SHP77 (cell line): ENCODE results near the gene TYW3.
A peak's percentile ranks its signal among the peaks of the same experiment; 100 is the strongest.

Experiments
- DNase-seq, 2 experiments: peaks; one replicate each; lab custom pipeline; 2025; lab: John Stamatoyannopoulos, UW

Gene TYW3, protein sequence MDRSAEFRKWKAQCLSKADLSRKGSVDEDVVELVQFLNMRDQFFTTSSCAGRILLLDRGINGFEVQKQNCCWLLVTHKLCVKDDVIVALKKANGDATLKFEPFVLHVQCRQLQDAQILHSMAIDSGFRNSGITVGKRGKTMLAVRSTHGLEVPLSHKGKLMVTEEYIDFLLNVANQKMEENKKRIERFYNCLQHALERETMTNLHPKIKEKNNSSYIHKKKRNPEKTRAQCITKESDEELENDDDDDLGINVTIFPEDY

GRCh38 chr1:74732960-74733603 lies at the start of gene TYW3, which contains the start of gene CRYZ:
TYW3 (plus strand) TSS chr1:74733152; CDS start chr1:74733245, 93 bp downstream.
CRYZ (minus strand) TSS chr1:74733050; CDS start chr1:74724821, 8,229 bp downstream.
- peak; percentile 85 to 88 for DNase-seq

- DNase-seq, result no peak
Measured at GRCh38 chr1:74683656-74684055, 49.3 kb upstream of the TYW3 start.

DNA sequence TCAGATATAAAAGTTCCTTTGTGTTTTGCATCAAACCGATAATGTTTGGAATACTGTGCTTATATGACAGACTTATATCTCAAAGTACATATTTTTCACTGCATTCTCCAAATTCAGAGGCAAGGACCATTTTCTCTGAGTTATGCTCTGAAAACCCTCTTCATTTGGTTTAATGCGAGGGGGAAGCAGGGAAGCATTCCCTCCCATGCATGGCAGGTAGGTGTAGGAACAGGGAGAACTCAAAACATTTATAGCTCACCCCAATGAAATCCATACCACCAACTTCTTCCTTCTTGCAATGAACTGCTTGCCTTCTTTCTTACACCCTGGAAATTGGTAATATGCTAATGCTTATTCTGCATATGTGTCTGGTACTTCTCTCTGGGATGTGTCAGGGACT lies 48.7 kb upstream of the TYW3 start:
- no peak for DNase-seq

DNA sequence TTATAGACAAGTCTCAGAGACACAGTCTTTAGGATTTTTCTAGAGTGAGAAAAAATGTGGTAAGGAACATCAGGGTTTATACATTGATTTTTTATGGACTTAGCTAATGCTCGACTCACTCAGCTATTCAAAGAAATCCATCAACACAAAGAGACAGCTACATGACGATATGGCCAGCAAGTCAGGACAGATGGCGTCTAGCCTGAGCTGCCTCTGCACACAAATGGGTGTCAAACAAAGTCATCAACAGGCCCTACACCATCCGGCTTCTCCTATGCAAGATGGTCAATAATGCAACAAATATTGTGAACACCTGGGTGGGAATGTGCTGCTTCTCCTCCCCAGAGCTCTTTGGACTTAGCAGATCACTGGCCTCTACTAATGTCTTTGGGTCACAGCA lies 46.0 kb upstream of the TYW3 start:
- peak in 1 of 2 experiments; percentile 14 for DNase-seq

DNA sequence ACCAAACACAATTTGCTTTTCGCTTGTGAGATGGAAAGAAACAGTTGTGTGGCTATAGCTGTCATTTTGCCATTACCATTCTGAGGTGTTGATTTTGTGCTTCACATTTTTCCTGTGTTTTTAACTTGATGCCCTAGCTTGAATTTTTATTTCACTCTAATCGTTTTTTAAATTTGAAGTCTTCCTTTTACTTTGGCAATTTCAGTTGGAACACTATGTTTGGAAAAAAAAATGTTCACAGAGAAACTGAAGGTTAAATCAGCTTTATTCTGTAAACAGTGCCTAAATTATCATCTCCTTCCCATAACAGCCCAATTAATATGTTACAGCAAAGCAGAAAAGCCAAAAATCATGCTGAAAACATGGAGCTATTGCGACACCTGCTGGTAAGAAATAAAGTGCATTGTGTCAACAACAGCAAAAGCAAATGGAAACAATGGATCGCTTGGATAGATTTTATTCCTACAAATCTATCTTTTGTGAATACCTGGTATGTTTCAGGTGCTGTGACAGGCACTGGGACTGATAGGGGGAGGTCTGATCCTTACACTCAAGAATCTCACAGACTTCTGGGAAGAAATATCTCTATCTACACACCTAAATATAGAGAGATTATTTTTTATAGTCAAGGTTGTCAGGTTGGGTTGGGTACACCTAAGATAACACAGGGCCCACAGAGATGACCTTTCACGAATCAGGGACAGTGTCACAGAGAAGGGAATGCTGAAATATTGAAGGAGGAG lies 43.2 kb upstream of the TYW3 start:
- DNase-seq, result peak; percentile 53 to 61

DNA sequence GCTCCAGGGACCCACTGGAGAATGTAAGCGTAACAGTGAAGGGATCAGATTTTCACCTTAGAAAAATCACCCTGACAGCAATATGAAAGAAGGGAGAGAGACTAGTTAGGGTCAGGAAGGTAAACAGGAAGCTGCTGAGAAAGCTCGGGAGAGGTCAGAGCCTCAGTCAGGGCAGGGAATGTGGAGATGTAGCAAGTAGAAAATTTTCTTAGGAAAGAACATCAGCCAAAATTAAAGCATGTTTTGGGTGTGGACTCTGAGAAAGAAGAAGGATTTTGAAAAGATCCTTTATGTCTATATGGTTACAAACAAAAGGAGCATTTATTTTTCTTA lies 42.6 kb upstream of the TYW3 start:
- no peak for DNase-seq

GRCh38 chr1:74690909-74691308 lies 42.0 kb upstream of the TYW3 start:
- DNase-seq, result no peak

- no peak for DNase-seq
Measured at GRCh38 chr1:74693473-74693872, 39.5 kb upstream of the TYW3 start.

DNA sequence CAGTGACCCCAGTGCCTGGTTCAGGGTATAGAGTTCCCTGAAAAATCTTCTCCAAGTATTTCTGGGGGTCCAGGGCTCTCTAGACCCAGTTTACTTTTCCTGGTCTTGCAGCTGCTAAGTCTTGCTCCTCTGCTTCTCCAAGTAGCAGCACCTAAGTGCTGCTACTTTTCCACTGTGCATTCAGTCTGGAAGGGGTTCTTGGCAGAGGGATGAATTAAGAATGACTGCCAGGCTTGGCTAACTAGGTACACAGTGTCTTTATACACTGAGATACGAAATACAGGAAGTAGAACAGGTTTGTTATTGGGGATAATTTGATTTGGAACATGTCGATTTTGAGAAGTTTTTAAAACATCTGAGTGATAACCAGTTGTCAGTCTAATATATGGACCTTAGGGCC lies 35.1 kb upstream of the TYW3 start:
- DNase-seq, result no peak

GRCh38 chr1:74699331-74699730 lies 33.6 kb upstream of the TYW3 start:
- no peak for DNase-seq

- no peak for DNase-seq
Measured at GRCh38 chr1:74703386-74704182, 29.4 kb upstream of the TYW3 start.

- no peak for DNase-seq
Measured at GRCh38 chr1:74712881-74713280, 20.1 kb upstream of the TYW3 start.

GRCh38 chr1:74713849-74714248 lies 19.1 kb upstream of the TYW3 start:
- DNase-seq, result no peak

GRCh38 chr1:74714429-74715235 lies 18.3 kb upstream of the TYW3 start:
- DNase-seq, result no peak

- DNase-seq, result no peak
Measured at GRCh38 chr1:74715236-74715502, 17.8 kb upstream of the TYW3 start.

DNA sequence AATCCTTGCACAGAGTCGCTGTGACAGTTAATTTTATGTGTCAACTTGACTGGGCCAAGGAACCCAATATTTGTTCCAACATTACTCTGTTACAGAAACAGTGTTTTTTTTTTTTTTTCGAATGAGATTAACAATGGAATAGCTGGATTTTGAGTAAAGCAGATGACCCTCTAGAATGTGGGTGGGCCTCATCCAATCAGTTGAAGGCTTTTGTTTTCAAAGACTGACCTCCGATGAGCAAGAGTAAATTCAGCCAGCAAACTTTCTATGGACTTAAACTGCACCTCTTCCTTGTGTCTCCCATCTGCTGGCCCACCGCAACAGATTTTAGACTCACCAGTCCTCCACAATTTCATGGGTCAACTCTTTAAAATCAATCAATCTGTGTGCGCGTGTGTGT lies 17.1 kb upstream of the TYW3 start:
- no peak for DNase-seq

DNA sequence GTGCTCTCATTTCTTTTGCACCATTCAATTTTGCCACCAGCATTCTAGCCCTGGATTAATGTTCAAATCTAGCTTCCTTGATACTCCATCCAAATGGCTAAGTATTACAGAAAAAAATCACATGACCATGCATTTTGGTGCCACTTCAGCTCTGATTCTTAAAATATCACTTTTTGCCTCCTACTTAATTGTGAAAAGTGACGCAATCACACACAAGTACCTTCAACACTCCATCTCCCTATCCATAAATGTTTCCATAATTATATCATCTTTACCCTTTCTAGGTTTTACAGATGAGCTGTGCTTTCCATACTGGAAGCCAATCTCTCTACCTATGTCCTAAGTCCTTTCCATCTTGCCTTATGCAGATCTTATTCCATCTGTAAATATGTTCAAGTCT lies 16.1 kb upstream of the TYW3 start:
- no peak for DNase-seq

DNA sequence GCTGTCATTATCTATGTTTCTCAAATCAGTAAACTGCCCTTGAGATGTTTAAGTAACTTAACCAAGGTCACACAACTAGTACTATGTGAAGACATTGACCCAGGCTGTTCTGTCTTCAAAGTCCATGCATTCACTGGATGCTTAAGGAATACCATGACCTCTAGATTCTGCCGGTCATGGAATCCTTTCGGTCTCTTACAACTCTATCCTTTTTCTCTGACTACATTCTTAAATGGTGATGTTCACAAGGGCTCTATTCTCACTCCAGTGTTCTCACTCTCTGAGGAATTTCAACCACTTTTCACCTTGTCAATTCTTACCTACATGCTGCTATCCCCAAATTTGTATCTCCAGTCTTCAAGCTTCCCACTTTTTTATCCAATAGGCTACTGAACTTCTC lies 15.3 kb upstream of the TYW3 start:
- no peak for DNase-seq

- no peak for DNase-seq
Measured at GRCh38 chr1:74726063-74726462, 6.9 kb upstream of the TYW3 start.

- no peak for DNase-seq
Measured at GRCh38 chr1:74728736-74729135, 4.2 kb upstream of the TYW3 start.

GRCh38 chr1:74729741-74730478 lies 3.0 kb upstream of the TYW3 start:
- no peak for DNase-seq
